OCI-LY7 (cell line): ENCODE results near the gene CCDC12. TPM values are rescaled to one million over a fixed set of nuclear protein-coding genes. Genes with fewer than 3 reads are reported as not detected.

Experiments
- BruUV-seq: library from RNA; stranded (reverse); fragments of 400-500 nt; replicated peaks from 2 replicates; lab custom pipeline; 2021; lab: Mats Ljungman, UMichigan
- CTCF ChIA-PET: fragments of 300-600 bp; sonication (Branson Sonifier 250); formaldehyde crosslinking; loops from one replicate; lab custom pipeline; 2022; ENCODE audit warnings: antibody characterized with exemption; ENCODE audit not compliant: unreplicated experiment; lab: Charles Lee
- POLR2A ChIA-PET: fragments of 300-600 bp; sonication (Branson Sonifier 250); formaldehyde crosslinking; loops from one replicate; lab custom pipeline; 2022; ENCODE audit warnings: antibody characterized with exemption; lab: Charles Lee
- DNase-seq: peaks from one replicate; pipeline ENCODE4 v3.0.0-alpha.2; 2015; ENCODE audit warnings: low spot score
- H2AFZ ChIP-seq: fragments of 200-600 bp; sonication (generic), shearing (Covaris generic); 2 replicates; pipeline ENCODE4 v1.6.1; 2014; ENCODE audit warnings: mild to moderate bottlenecking, antibody characterized with exemption, low read length, moderate library complexity
- H3K27ac ChIP-seq: fragments of 200-600 bp; sonication (generic); 2 replicates; pipeline ENCODE4 v1.5.1; 2014; ENCODE audit warnings: mixed run types, low read depth, mild to moderate bottlenecking, moderate library complexity, low read length, inconsistent platforms; ENCODE audit not compliant: poor library complexity, severe bottlenecking
- H3K36me3 ChIP-seq: fragments of 200-600 bp; sonication (generic); 2 replicates; pipeline ENCODE4 v1.6.1; 2014; ENCODE audit warnings: mild to moderate bottlenecking, antibody characterized with exemption, low read length, moderate library complexity, mixed read lengths; ENCODE audit not compliant: insufficient read depth
- H3K4me1 ChIP-seq: fragments of 200-600 bp; sonication (generic); 2 replicates; pipeline ENCODE4 v1.5.1; 2014; ENCODE audit warnings: mild to moderate bottlenecking, low read length; ENCODE audit not compliant: insufficient read depth, poor library complexity, severe bottlenecking
- H3K4me2 ChIP-seq: fragments of 200-600 bp; sonication (generic); 2 replicates; pipeline ENCODE4 v1.6.1; 2014; ENCODE audit warnings: mild to moderate bottlenecking, low read length
- H3K4me3 ChIP-seq: fragments of 200-600 bp; sonication (generic); 2 replicates; pipeline ENCODE4 v1.5.1; 2014; ENCODE audit warnings: mild to moderate bottlenecking, low read depth, low read length; ENCODE audit not compliant: poor library complexity, severe bottlenecking
- H3K79me2 ChIP-seq: fragments of 200-600 bp; sonication (generic); 2 replicates; pipeline ENCODE4 v1.6.1; 2016; ENCODE audit warnings: low read depth, mild to moderate bottlenecking, low read length, moderate library complexity, mixed read lengths; ENCODE audit not compliant: insufficient read depth
- H3K9me2 ChIP-seq: fragments of 200-600 bp; sonication (generic); 2 replicates; pipeline ENCODE4 v1.6.1; 2016; ENCODE audit warnings: mild to moderate bottlenecking, low read length, mixed read lengths; ENCODE audit not compliant: insufficient read depth
- H3K9me3 ChIP-seq: fragments of 200-600 bp; sonication (generic); 2 replicates; pipeline ENCODE4 v1.6.1; 2014; ENCODE audit warnings: mild to moderate bottlenecking, mixed run types, low read length, mixed read lengths
- H4K20me1 ChIP-seq: fragments of 200-600 bp; sonication (generic); 2 replicates; pipeline ENCODE4 v1.6.1; 2014; ENCODE audit warnings: mild to moderate bottlenecking, antibody characterized with exemption, low read length, moderate library complexity, mixed read lengths; ENCODE audit not compliant: insufficient read depth
- CTCF ChIP-seq: fragments of 200-600 bp; sonication (generic); conservative IDR thresholded peaks from 2 replicates; pipeline ENCODE4 v1.5.1; 2014; ENCODE audit warnings: mild to moderate bottlenecking, antibody characterized with exemption, low read length, moderate library complexity, mixed read lengths
- EZH2phosphoT487 ChIP-seq: fragments of 200-600 bp; sonication (generic); IDR thresholded peaks from 2 replicates; pipeline ENCODE4 v1.6.1; 2018; ENCODE audit warnings: low read depth, borderline replicate concordance, mild to moderate bottlenecking, mixed run types, antibody characterized with exemption, low read length, moderate library complexity, mixed read lengths
- intact Hi-C: fragments of 100-400 bp; cut with micrococcal nuclease; formaldehyde crosslinking; loops from one replicate; pipeline ENCODE4 v1.10.0; 2022; ENCODE audit not compliant: unreplicated experiment
- total RNA-seq, 2 experiments: library from RNA; depleted of rRNA in 1 of 2; stranded (reverse); fragments of >200 nt in 1 of 2; shearing (Covaris generic) in 1 of 2; gene quantifications; 2 replicates each; pipeline ENCODE4 v1.2.3, GENCODE V29; 2014 to 2022

Gene CCDC12
- total RNA-seq, 2 experiments from 2014 or later = 74.9 to 116 TPM

- Histone ChIP-seq H3K9me3 (no peaks in the 10 kb centered on the region), H4K20me1 (no peaks in the 10 kb centered on the region), H3K9me2 (no peaks in the 10 kb centered on the region), H3K4me1 (peaks cover 68% of the 10 kb centered on the region), H3K4me2 (peak overlapping the region; percentile 43; the same call in 1 of the 2 replicates), H2AFZ (no peak overlapping the region), H3K27ac (peak overlapping the region; percentile 72), H3K4me3 (no peak overlapping the region), H3K79me2 (peaks cover 32% of the 10 kb centered on the region; the same call in 1 of the 2 replicates), H3K36me3 (peaks cover 58% of the 10 kb centered on the region)
- no peak for TF ChIP-seq CTCF
- TF ChIP-seq EZH2phosphoT487 = no peak
- intact Hi-C loops = no loop called here
- POLR2A ChIA-PET = no interaction called here
- no peak for DNase-seq
- BruUV-seq = no TSS peak
- CTCF ChIA-PET = no interaction called here
Observed at GRCh38 chr3:46989146-46989810, 12.7 kb upstream of the CCDC12 start.

- intact Hi-C loops = no loop called here
- CTCF ChIA-PET = no interaction called here
- BruUV-seq = no TSS peak
Observed at GRCh38 chr3:46988616-46989015, 12.1 kb upstream of the CCDC12 start.

More at GRCh38 chr3:46988616-46989015, 12.1 kb upstream of the CCDC12 start:
- no peak for DNase-seq
- H3K4me1 ChIP-seq = peaks cover 71% of the 10 kb centered on the region
- peaks cover 53% of the 10 kb centered on the region for H3K36me3 ChIP-seq
- no peak for TF ChIP-seq EZH2phosphoT487
- no peak for TF ChIP-seq CTCF
- no peaks in the 10 kb centered on the region for H3K9me2 ChIP-seq
- H3K4me2 ChIP-seq = peak overlapping the region; percentile 75; the same call in 1 of the 2 replicates
- H3K9me3 ChIP-seq = no peaks in the 10 kb centered on the region
- H3K79me2 ChIP-seq = peaks cover 33% of the 10 kb centered on the region; the same call in 1 of the 2 replicates
- POLR2A ChIA-PET = interaction anchor here (2.2 kb wide), 1 partner anchor 62 kb away, joined by 5 read pairs; no protein-coding TSS in a partner anchor
- H4K20me1 ChIP-seq = no peaks in the 10 kb centered on the region
- H2AFZ ChIP-seq = no peak overlapping the region
- H3K4me3 ChIP-seq = no peak overlapping the region
- peak overlapping the region; percentile 72 for H3K27ac ChIP-seq
